Esophagus squamous epithelium (tissue), 5 donors: ENCODE measurements around the gene SPTSSA. TPM values are rescaled to one million over a fixed set of nuclear protein-coding genes. Genes with fewer than 3 reads are reported as not detected.
"Not testable (repeated sequence)": the region's sequence is repeated elsewhere in the genome, so short reads cannot be mapped to it uniquely, and the experiment has no call there.

Source experiments
- DNase-seq: peaks from one replicate; lab custom pipeline; 2025; lab: John Stamatoyannopoulos, UW
- H3K27ac ChIP-seq, 4 donors: fragments of 200-600 bp; sonication (generic); one replicate each; pipeline ENCODE4 v1.5.1; 2016 to 2019; ENCODE audit warnings: mild to moderate bottlenecking in 1 of 4
- H3K27me3 ChIP-seq, 4 donors: fragments of 200-600 bp; sonication (generic); 1 replicate in 3 of 4; 2 replicates in 1 of 4; pipeline versions ENCODE4 v1.5.1 to v1.6.0; 2017 to 2021; ENCODE audit warnings: antibody characterized with exemption in 1 of 4
- H3K36me3 ChIP-seq, 3 donors: fragments of 200-600 bp; sonication (generic); one replicate each; pipeline ENCODE4 v1.5.1; 2016 to 2019
- H3K4me1 ChIP-seq, 3 donors: fragments of 200-600 bp; sonication (generic); one replicate each; pipeline ENCODE4 v1.5.1; 2017 to 2019
- H3K4me3 ChIP-seq, 4 donors: fragments of 200-600 bp; sonication (generic); 1 replicate in 3 of 4; 2 replicates in 1 of 4; pipeline ENCODE4 v1.5.1; 2016 to 2019; ENCODE audit warnings: mild to moderate bottlenecking in 2 of 4, moderate library complexity in 1 of 4
- H3K9me3 ChIP-seq, 3 donors: fragments of 200-600 bp; sonication (generic); one replicate each; pipeline ENCODE4 v1.5.1; 2016 to 2019
- CTCF ChIP-seq, 6 experiments: fragments of 450-650 bp in 4 of 6; fragments of 200-600 bp in 2 of 6; sonication (generic) in 2 of 6; IDR thresholded peaks; one replicate each; pipeline ENCODE4 v1.5.1; 2016 to 2019; ENCODE audit warnings: antibody characterized with exemption in 6 of 6, mild to moderate bottlenecking in 4 of 6, moderate library complexity in 4 of 6
- POLR2A ChIP-seq, 4 donors: fragments of 450-650 bp; IDR thresholded peaks; one replicate each; pipeline ENCODE4 v1.6.1; 2017; ENCODE audit warnings: antibody characterized with exemption in 4 of 4, mild to moderate bottlenecking in 4 of 4, moderate library complexity in 3 of 4
- WGBS, 2 donors: methylation state at CpG; one replicate each; pipeline ENCODE4 v1.1.5; 2018; 5-methylcytosine and 5-hydroxymethylcytosine counted together
- intact Hi-C: fragments of 100-400 bp; cut with DNase I; formaldehyde crosslinking; loops from one replicate; pipeline ENCODE4 v1.15.0; 2022
- total RNA-seq, 4 donors: library from RNA; depleted of rRNA; stranded (reverse); fragments of >200 nt; gene quantifications; one replicate each; pipeline ENCODE4 v1.1.0, GENCODE V29; 2016
- donor health status: DM: yes; HTN: yes; CAD: no.

SPTSSA gene
- total RNA-seq, 4 donors from 2014 or later: 9.4 to 35.0 (median 17.3) TPM

GRCh38 chr14:34398024-34398423 lies 64.0 kb downstream of the SPTSSA start:
- DNase-seq: no peak

GRCh38 chr14:34387974-34388516 lies 74.0 kb downstream of the SPTSSA start:
- Histone ChIP-seq H3K9me3 (peaks cover 0 to 9% (median 0%) of the 10 kb centered on the region in 3 donors), H3K4me3 (no peak overlapping the region), H3K27me3 (peaks cover 0 to 23% (median 0%) of the 10 kb centered on the region in 4 donors), H3K4me1 (peaks cover 3 to 11% (median 4%) of the 10 kb centered on the region in 3 donors), H3K27ac (peak overlapping the region in 1 of 4 donors; percentile 3), H3K36me3 (no peaks in the 10 kb centered on the region)
- DNase-seq: no peak
- TF ChIP-seq POLR2A (IDR thresholded peaks at IDR 0.05): no peak
- no peak for TF ChIP-seq CTCF (IDR thresholded peaks at IDR 0.05)
- intact Hi-C loops: no loop called here
- WGBS, 2 donors: 28 to 55% methylated on average over 4 of the region's 4 CpGs

More at GRCh38 chr14:34398024-34398423, 64.0 kb downstream of the SPTSSA start:
- H3K36me3 ChIP-seq: no peaks in the 10 kb centered on the region
- TF ChIP-seq CTCF (IDR thresholded peaks at IDR 0.05): no peak
- TF ChIP-seq POLR2A (IDR thresholded peaks at IDR 0.05): no peak
- no peaks in the 10 kb centered on the region for H3K27me3 ChIP-seq
- no peak overlapping the region for H3K27ac ChIP-seq
- 65 to 71% methylated on average over 3 of the region's 3 CpGs for WGBS, 2 donors
- no peaks in the 10 kb centered on the region for H3K4me1 ChIP-seq
- H3K4me3 ChIP-seq: no peak overlapping the region
- H3K9me3 ChIP-seq: no peaks in the 10 kb centered on the region
- intact Hi-C loops: no loop called here

- TF ChIP-seq POLR2A (IDR thresholded peaks at IDR 0.05): no peak
- TF ChIP-seq CTCF (IDR thresholded peaks at IDR 0.05): no peak
- peaks cover 3 to 11% (median 4%) of the 10 kb centered on the region in 3 donors for H3K4me1 ChIP-seq
- H3K36me3 ChIP-seq: no peaks in the 10 kb centered on the region
- DNase-seq: no peak
- intact Hi-C loops: no loop called here
- 70 to 72% methylated on average over 5 of the region's 5 CpGs for WGBS, 2 donors
- no peak overlapping the region for H3K4me3 ChIP-seq
- H3K27me3 ChIP-seq: peaks cover 0 to 19% (median 0%) of the 10 kb centered on the region in 4 donors
- H3K9me3 ChIP-seq: peaks cover 0 to 9% (median 0%) of the 10 kb centered on the region in 3 donors
- no peak overlapping the region for H3K27ac ChIP-seq
Measured at GRCh38 chr14:34386865-34387485, 75.1 kb downstream of the SPTSSA start.

GRCh38 chr14:34385881-34386280 lies 76.2 kb downstream of the SPTSSA start:
- H3K27ac ChIP-seq, intact Hi-C loops, H3K9me3 ChIP-seq, DNase-seq, H3K4me3 ChIP-seq, H3K27me3 ChIP-seq, H3K36me3 ChIP-seq: not testable (repeated sequence)
- H3K4me1 ChIP-seq: peaks cover 3 to 11% (median 4%) of the 10 kb centered on the region in 3 donors

- H3K36me3 ChIP-seq: no peaks in the 10 kb centered on the region
- peaks cover 4 to 18% (median 6%) of the 10 kb centered on the region in 3 donors for H3K4me1 ChIP-seq
- TF ChIP-seq CTCF (IDR thresholded peaks at IDR 0.05): no peak
- TF ChIP-seq POLR2A (IDR thresholded peaks at IDR 0.05): no peak
- H3K4me3 ChIP-seq: no peak overlapping the region
- no peak for DNase-seq
- intact Hi-C loops: no loop called here
- peaks cover 0 to 4% (median 0%) of the 10 kb centered on the region in 3 donors for H3K9me3 ChIP-seq
- 55 to 73% methylated on average over 2 of the region's 2 CpGs for WGBS, 2 donors
- H3K27me3 ChIP-seq: peaks cover 0 to 10% (median 0%) of the 10 kb centered on the region in 4 donors
- no peak overlapping the region for H3K27ac ChIP-seq
Measured at GRCh38 chr14:34383839-34384238, 78.2 kb downstream of the SPTSSA start.

Other genes with a start within 250 kb of the SPTSSA start
- 10 to 100 TPM; 14.6 to 39.7 (median 30.7) TPM for gene EAPP, start 77.5 kb upstream of the SPTSSA start, total RNA-seq
- gene SNX6, start 167.9 kb upstream of the SPTSSA start, total RNA-seq: 100 to 1,000 TPM in 2 of 4 donors, 10 to 100 TPM in 2; 77.6 to 162 (median 111) TPM